IMR-90 (cell line): ENCODE data around the gene ANO10. TPM values are rescaled to one million over a fixed set of nuclear protein-coding genes. Genes with fewer than 3 reads are reported as not detected.

Experiments used
- ATAC-seq: fragments of 200-7000 bp; cut with Tn5 transposase; 2 replicates; pipeline ENCODE4 v1.9.1; 2020; ENCODE audit warnings: low read depth, mild to moderate bottlenecking, moderate library complexity
- BruUV-seq: library from RNA; stranded (reverse); fragments of 400-500 nt; replicated peaks from 2 replicates; lab custom pipeline; 2021; lab: Mats Ljungman, UMichigan
- CTCF ChIA-PET: fragments of 300-600 bp; formaldehyde crosslinking; extraction: SDS; loops from one replicate; lab custom pipeline; 2021; ENCODE audit warnings: antibody characterized with exemption; lab: Yijun Ruan, JAX
- POLR2A ChIA-PET: fragments of 300-600 bp; sonication (Branson Sonifier 250); formaldehyde crosslinking; loops from one replicate; lab custom pipeline; 2022; ENCODE audit warnings: antibody characterized with exemption; ENCODE audit not compliant: unreplicated experiment; lab: Charles Lee
- DNase-seq: peaks from one replicate; pipeline ENCODE4 v3.0.0; 2013
- H2AFZ ChIP-seq: replicated peaks from 2 replicates; pipeline ENCODE3; 2013; ENCODE audit warnings: low read length, mild to moderate bottlenecking; ENCODE audit not compliant: poor library complexity
- H2AK5ac ChIP-seq: 2 replicates; pipeline ENCODE4 v1.6.1; 2013; ENCODE audit warnings: low read depth, low read length, inconsistent platforms
- H2AK9ac ChIP-seq: replicated peaks from 2 replicates; pipeline ENCODE3; 2013; ENCODE audit warnings: mild to moderate bottlenecking, low read depth, low read length, moderate library complexity; ENCODE audit not compliant: poor library complexity
- H2BK120ac ChIP-seq: 2 replicates; pipeline ENCODE4 v1.6.1; 2013; ENCODE audit warnings: low read depth, low read length, inconsistent platforms
- H2BK15ac ChIP-seq: 3 replicates; pipeline ENCODE4 v1.6.1; 2013; ENCODE audit warnings: low read depth, low read length, inconsistent platforms
- H2BK20ac ChIP-seq: 2 replicates; pipeline ENCODE4 v1.6.1; 2013; ENCODE audit warnings: low read depth, mild to moderate bottlenecking, inconsistent platforms, low read length, moderate library complexity
- H2BK5ac ChIP-seq: 2 replicates; pipeline ENCODE4 v1.6.1; 2013; ENCODE audit warnings: mild to moderate bottlenecking, low read depth, low read length, inconsistent platforms; ENCODE audit not compliant: poor library complexity, severe bottlenecking
- H3K14ac ChIP-seq: replicated peaks from 2 replicates; pipeline ENCODE4 v1.6.1; 2013; ENCODE audit warnings: low read depth, low read length, inconsistent platforms
- H3K18ac ChIP-seq: 2 replicates; pipeline ENCODE4 v1.6.1; 2013; ENCODE audit warnings: low read depth, low read length, control low read depth
- H3K23ac ChIP-seq: 2 replicates; pipeline ENCODE4 v1.6.1; 2013; ENCODE audit warnings: low read depth, low read length, inconsistent platforms
- H3K27ac ChIP-seq: 2 replicates; pipeline ENCODE4 v1.5.1; 2013; ENCODE audit warnings: mild to moderate bottlenecking, control low read depth, low read length; ENCODE audit not compliant: insufficient read depth
- H3K27me3 ChIP-seq: 2 replicates; pipeline ENCODE4 v1.6.1; 2013; ENCODE audit warnings: low read length; ENCODE audit not compliant: control insufficient read depth, insufficient read depth
- H3K36me3 ChIP-seq: 2 replicates; pipeline ENCODE4 v1.6.1; 2013; ENCODE audit warnings: low read length, mixed read lengths; ENCODE audit not compliant: control insufficient read depth, insufficient read depth
- H3K4ac ChIP-seq: 2 replicates; pipeline ENCODE4 v1.6.1; 2013; ENCODE audit warnings: low read depth, low read length, inconsistent platforms
- H3K4me1 ChIP-seq: 2 replicates; pipeline ENCODE4 v1.6.1; 2013; ENCODE audit warnings: low read length, mixed read lengths; ENCODE audit not compliant: control insufficient read depth, insufficient read depth
- H3K4me2 ChIP-seq: 2 replicates; pipeline ENCODE4 v1.6.1; 2013; ENCODE audit warnings: low read depth, mild to moderate bottlenecking, control low read depth, low read length, moderate library complexity
- H3K4me3 ChIP-seq: 2 replicates; pipeline ENCODE4 v1.5.1; 2013; ENCODE audit warnings: low read depth, mild to moderate bottlenecking, control low read depth, low read length, moderate library complexity; ENCODE audit not compliant: insufficient read depth
- H3K56ac ChIP-seq: 2 replicates; pipeline ENCODE4 v1.6.1; 2013; ENCODE audit warnings: low read length, inconsistent platforms; ENCODE audit not compliant: insufficient read depth; ENCODE audit errors: extremely low read depth
- H3K79me1 ChIP-seq, 2 experiments: 2 replicates each; pipeline ENCODE4 v1.6.1; 2013; ENCODE audit warnings: low read length in 2 of 2, inconsistent platforms in 1 of 2, low read depth in 1 of 2
- H3K9ac ChIP-seq: 2 replicates; pipeline ENCODE4 v1.6.1; 2013; ENCODE audit warnings: low read depth, low read length, control low read depth
- H3K9me1 ChIP-seq: 2 replicates; pipeline ENCODE4 v1.6.1; 2013; ENCODE audit warnings: low read length, inconsistent platforms; ENCODE audit not compliant: insufficient read depth
- H3K9me3 ChIP-seq: 2 replicates; pipeline ENCODE4 v1.6.1; 2013; ENCODE audit warnings: low read length; ENCODE audit not compliant: control insufficient read depth, insufficient read depth
- H4K20me1 ChIP-seq: 2 replicates; pipeline ENCODE4 v1.6.1; 2013; ENCODE audit warnings: low read length, inconsistent platforms; ENCODE audit not compliant: insufficient read depth
- H4K5ac ChIP-seq: 2 replicates; pipeline ENCODE4 v1.6.1; 2013; ENCODE audit warnings: mild to moderate bottlenecking, low read depth, low read length, control low read depth
- H4K8ac ChIP-seq, 2 experiments: 2 replicates each; pipeline ENCODE4 v1.6.1; 2013; ENCODE audit warnings: low read depth in 2 of 2, low read length in 2 of 2, control low read depth in 1 of 2, inconsistent platforms in 1 of 2
- H4K91ac ChIP-seq: 2 replicates; pipeline ENCODE4 v1.6.1; 2013; ENCODE audit warnings: low read depth, low read length, inconsistent platforms; ENCODE audit not compliant: insufficient read depth
- BHLHE40 ChIP-seq: fragments of 150-350 bp; IDR thresholded peaks from 2 replicates; pipeline ENCODE4 v1.6.1; 2016; ENCODE audit warnings: mild to moderate bottlenecking, low read depth, low read length
- CEBPB ChIP-seq: IDR thresholded peaks from 2 replicates; pipeline ENCODE4 v1.6.1; 2012; ENCODE audit warnings: low read depth, low read length, improper control_type of control experiment
- CHD1 ChIP-seq: IDR thresholded peaks from 2 replicates; pipeline ENCODE4 v1.6.1; 2012; ENCODE audit warnings: low read depth, low read length, improper control_type of control experiment
- CTCF ChIP-seq: conservative IDR thresholded peaks from 2 replicates; pipeline ENCODE4 v1.5.1; 2012; ENCODE audit warnings: mild to moderate bottlenecking, low read depth, low read length, improper control_type of control experiment
- FOS ChIP-seq: fragments of 150-350 bp; IDR thresholded peaks from 2 replicates; pipeline ENCODE4 v1.6.1; 2016; ENCODE audit warnings: low read depth, low read length
- MAFK ChIP-seq: IDR thresholded peaks from 2 replicates; pipeline ENCODE4 v1.6.1; 2012; ENCODE audit warnings: low read depth, low read length, improper control_type of control experiment
- MAZ ChIP-seq: IDR thresholded peaks from 2 replicates; pipeline ENCODE4 v1.6.1; 2012; ENCODE audit warnings: low read depth, mild to moderate bottlenecking, low read length, improper control_type of control experiment, moderate library complexity, borderline replicate concordance
- MXI1 ChIP-seq: IDR thresholded peaks from 2 replicates; pipeline ENCODE4 v1.6.1; 2012; ENCODE audit warnings: low read depth, mild to moderate bottlenecking, low read length, moderate library complexity, borderline replicate concordance
- NFE2L2 ChIP-seq: fragments of 150-350 bp; IDR thresholded peaks from 2 replicates; pipeline ENCODE4 v1.6.1; 2016; ENCODE audit warnings: low read depth, mild to moderate bottlenecking, low read length
- POLR2A ChIP-seq: IDR thresholded peaks from 2 replicates; pipeline ENCODE4 v1.6.1; 2012; ENCODE audit warnings: mild to moderate bottlenecking, low read depth, low read length
- RAD21 ChIP-seq: IDR thresholded peaks from 2 replicates; pipeline ENCODE4 v1.6.1; 2012; ENCODE audit warnings: low read length, improper control_type of control experiment
- RCOR1 ChIP-seq: IDR thresholded peaks from 2 replicates; pipeline ENCODE4 v1.6.1; 2012; ENCODE audit warnings: mild to moderate bottlenecking, low read length, improper control_type of control experiment; ENCODE audit not compliant: insufficient replicate concordance
- RFX5 ChIP-seq: IDR thresholded peaks from 2 replicates; pipeline ENCODE4 v1.8.0; 2012; ENCODE audit warnings: low read depth, mild to moderate bottlenecking, low read length, moderate library complexity
- SMC3 ChIP-seq: fragments of 150-350 bp; IDR thresholded peaks from 2 replicates; pipeline ENCODE4 v1.6.1; 2016; ENCODE audit warnings: low read depth, mild to moderate bottlenecking, antibody characterized with exemption, low read length, moderate library complexity
- USF2 ChIP-seq: fragments of 150-350 bp; IDR thresholded peaks from 2 replicates; pipeline ENCODE4 v1.6.1; 2017; ENCODE audit warnings: mild to moderate bottlenecking, antibody characterized with exemption, low read length, low read depth
- WGBS, 2 experiments: methylation state at CpG; one replicate each; pipeline versions ENCODE4 v1.1.5 to v1.1.7; 2013; ENCODE audit warnings: missing lambda C conversion rate in 2 of 2; ENCODE audit not compliant: insufficient read length in 1 of 2; ENCODE audit errors: extremely low coverage in 2 of 2; 5-methylcytosine and 5-hydroxymethylcytosine counted together
- dilution Hi-C: fragments of 300-500 bp; cut with HindIII; formaldehyde crosslinking; loops from one replicate; pipeline ENCODE4 v1.14.3; 2018; ENCODE audit warnings: low sequenced_read_pairs; ENCODE audit not compliant: unreplicated experiment
- in situ Hi-C: fragments of 300-500 bp; cut with MboI; formaldehyde crosslinking; loops from 3 replicates; pipeline ENCODE4 v1.14.3; 2019; ENCODE audit warnings: low sequenced_read_pairs, inconsistent platforms, mixed read lengths
- intact Hi-C: fragments of 100-400 bp; cut with micrococcal nuclease; formaldehyde crosslinking; loops from 2 replicates; pipeline ENCODE4 v1.10.0; 2022
- polyA plus RNA-seq, 3 experiments: library from polyadenylated mRNA; depleted of rRNA; stranded (reverse); fragments of >200 nt; gene quantifications; 2 replicates each; pipeline ENCODE4 v1.2.3, GENCODE V29; 2012; ENCODE audit warnings: low replicate concordance in 1 of 3
- total RNA-seq: library from RNA; depleted of rRNA; stranded (reverse); fragments of >200 nt; gene quantifications from 2 replicates; pipeline ENCODE4 v1.2.3, GENCODE V29; 2012
- TF ChIP-seq, protein P1 (sequence below): fragments of 150-350 bp; IDR thresholded peaks from 2 replicates; pipeline ENCODE4 v1.6.1; 2016; ENCODE audit warnings: low read depth, mild to moderate bottlenecking, low read length, moderate library complexity, borderline replicate concordance

The ANO10 gene
- total and polyA plus RNA-seq, 2 of the 4 experiments (the other 2 are of a cell fraction), result 28.5 to 41.6 TPM

- Histone ChIP-seq H2AK9ac (no peak overlapping the region), H2BK5ac (no peak overlapping the region), H2BK120ac (no peak overlapping the region), H4K91ac (no peak overlapping the region), H3K79me1 (peaks cover 0 to 25% of the 10 kb centered on the region in 2 experiments; a peak in 1 of 4 replicates), H3K9me1 (peaks cover 10% of the 10 kb centered on the region), H2BK20ac (no peak overlapping the region), H3K4ac (0 out of 2 replicates have a peak overlapping the region, but pooled peaks have one; percentile 5), H3K23ac (no peak overlapping the region), H4K20me1 (no peaks in the 10 kb centered on the region), H3K9ac (no peak overlapping the region), H3K36me3 (no peaks in the 10 kb centered on the region), H2AFZ (no peak overlapping the region), H3K27me3 (no peaks in the 10 kb centered on the region), H3K4me3 (no peak overlapping the region), H3K56ac (no peak overlapping the region), H3K14ac (no peak overlapping the region), H2AK5ac (no peak overlapping the region), H3K4me1 (peaks cover 7% of the 10 kb centered on the region), H3K27ac (no peak overlapping the region), H4K8ac (no peak overlapping the region), H3K4me2 (no peak overlapping the region), H4K5ac (no peak overlapping the region), H2BK15ac (no peak overlapping the region; the same call in 2 of the 3 replicates), H3K9me3 (no peaks in the 10 kb centered on the region), H3K18ac (no peak overlapping the region)
- in situ Hi-C loops (no loop called here), intact Hi-C loops (no loop called here), dilution Hi-C loops (no loop called here)
- no peak for ATAC-seq
- POLR2A ChIA-PET, result no interaction called here
- no TSS peak for BruUV-seq
- TF ChIP-seq CEBPB, result no peak
- TF ChIP-seq MAFK, result no peak
- TF ChIP-seq RAD21, result no peak
- TF ChIP-seq RFX5, result no peak
- no peak for TF ChIP-seq BHLHE40
- no peak for TF ChIP-seq SMC3
- TF ChIP-seq MXI1, result no peak
- TF ChIP-seq MAZ, result no peak
- no peak for TF ChIP-seq CTCF
- TF ChIP-seq NFE2L2, result no peak
- no peak for TF ChIP-seq USF2
- TF ChIP-seq CHD1, result no peak
- TF ChIP-seq POLR2A, result no peak
- TF ChIP-seq, protein P1, sequence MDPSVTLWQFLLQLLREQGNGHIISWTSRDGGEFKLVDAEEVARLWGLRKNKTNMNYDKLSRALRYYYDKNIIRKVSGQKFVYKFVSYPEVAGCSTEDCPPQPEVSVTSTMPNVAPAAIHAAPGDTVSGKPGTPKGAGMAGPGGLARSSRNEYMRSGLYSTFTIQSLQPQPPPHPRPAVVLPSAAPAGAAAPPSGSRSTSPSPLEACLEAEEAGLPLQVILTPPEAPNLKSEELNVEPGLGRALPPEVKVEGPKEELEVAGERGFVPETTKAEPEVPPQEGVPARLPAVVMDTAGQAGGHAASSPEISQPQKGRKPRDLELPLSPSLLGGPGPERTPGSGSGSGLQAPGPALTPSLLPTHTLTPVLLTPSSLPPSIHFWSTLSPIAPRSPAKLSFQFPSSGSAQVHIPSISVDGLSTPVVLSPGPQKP, result no peak
- TF ChIP-seq FOS, result no peak
- no peak for TF ChIP-seq RCOR1
- DNase-seq, result no peak
- CTCF ChIA-PET, result interaction anchor here (0.6 kb wide), 1 partner anchor 347 kb away, joined by 3 read pairs; no protein-coding TSS in a partner anchor
- WGBS, 2 experiments, result no CpG with 5 or more reads among the region's 1 CpG
Measured at GRCh38 chr3:43499256-43499655, 122.6 kb downstream of the ANO10 start.
